DOHH2 (cell line): Measurements from ENCODE around the gene ACP3.

Experiments used
- H3F3A ChIP-seq: fragments of 200-600 bp; sonication (generic), shearing (Covaris generic); 2 replicates; pipeline ENCODE4 v1.6.0; 2016; ENCODE audit warnings: antibody characterized with exemption, mild to moderate bottlenecking; ENCODE audit not compliant: control insufficient read depth, insufficient read depth
- H3K27ac ChIP-seq: fragments of 200-600 bp; sonication (generic); 2 replicates; pipeline ENCODE4 v1.5.1; 2014; ENCODE audit warnings: low read depth, mild to moderate bottlenecking, low read length, moderate library complexity
- H3K27me3 ChIP-seq: fragments of 200-600 bp; sonication (generic); 2 replicates; pipeline ENCODE4 v1.6.1; 2014; ENCODE audit warnings: mild to moderate bottlenecking, low read length, mixed read lengths; ENCODE audit not compliant: control insufficient read depth
- H3K36me3 ChIP-seq: fragments of 200-600 bp; sonication (generic); 2 replicates; pipeline ENCODE4 v1.6.1; 2014; ENCODE audit warnings: mild to moderate bottlenecking, low read length, moderate library complexity, mixed read lengths; ENCODE audit not compliant: control insufficient read depth
- H3K4me1 ChIP-seq: fragments of 200-600 bp; sonication (generic); 2 replicates; pipeline ENCODE4 v1.6.1; 2014; ENCODE audit warnings: mild to moderate bottlenecking, low read length, mixed read lengths; ENCODE audit not compliant: control insufficient read depth
- H3K4me2 ChIP-seq: fragments of 200-600 bp; sonication (generic); 2 replicates; pipeline ENCODE4 v1.6.0; 2014; ENCODE audit warnings: mild to moderate bottlenecking, low read length, moderate library complexity
- H3K4me3 ChIP-seq: fragments of 200-600 bp; sonication (generic); 2 replicates; pipeline ENCODE4 v1.5.1; 2014; ENCODE audit warnings: mild to moderate bottlenecking, low read length, mixed read lengths
- H3K79me2 ChIP-seq: fragments of 200-600 bp; sonication (generic); 2 replicates; pipeline ENCODE4 v1.6.1; 2014; ENCODE audit warnings: mild to moderate bottlenecking, low read length, mixed read lengths; ENCODE audit not compliant: control insufficient read depth
- H3K9me2 ChIP-seq: fragments of 200-600 bp; sonication (generic); replicated peaks from 2 replicates; pipeline ENCODE4 v1.6.1; 2014; ENCODE audit warnings: mild to moderate bottlenecking, low read length, mixed read lengths; ENCODE audit not compliant: control insufficient read depth
- H3K9me3 ChIP-seq: fragments of 200-600 bp; sonication (generic); 2 replicates; pipeline ENCODE4 v1.6.1; 2014; ENCODE audit warnings: antibody characterized with exemption, low read length, mixed read lengths; ENCODE audit not compliant: control insufficient read depth, insufficient read depth
- H4K20me1 ChIP-seq: fragments of 200-600 bp; sonication (generic); 2 replicates; pipeline ENCODE4 v1.6.0; 2014; ENCODE audit warnings: low read depth, mild to moderate bottlenecking, antibody characterized with exemption, low read length, moderate library complexity; ENCODE audit not compliant: control insufficient read depth, insufficient read depth
- EZH2phosphoT487 ChIP-seq: fragments of 200-600 bp; sonication (generic); IDR thresholded peaks from 2 replicates; pipeline ENCODE4 v1.6.1; 2017; ENCODE audit warnings: borderline replicate concordance, mild to moderate bottlenecking, antibody characterized with exemption, low read length, moderate library complexity, mixed read lengths
- TF ChIP-seq, protein P1 (sequence below): fragments of 200-600 bp; sonication (generic); IDR thresholded peaks from one replicate; pipeline ENCODE4 v1.5.1; 2014; ENCODE audit warnings: antibody characterized with exemption, mild to moderate bottlenecking, low read depth, low read length; ENCODE audit not compliant: poor library complexity, severe bottlenecking

ACP3 gene

DNA sequence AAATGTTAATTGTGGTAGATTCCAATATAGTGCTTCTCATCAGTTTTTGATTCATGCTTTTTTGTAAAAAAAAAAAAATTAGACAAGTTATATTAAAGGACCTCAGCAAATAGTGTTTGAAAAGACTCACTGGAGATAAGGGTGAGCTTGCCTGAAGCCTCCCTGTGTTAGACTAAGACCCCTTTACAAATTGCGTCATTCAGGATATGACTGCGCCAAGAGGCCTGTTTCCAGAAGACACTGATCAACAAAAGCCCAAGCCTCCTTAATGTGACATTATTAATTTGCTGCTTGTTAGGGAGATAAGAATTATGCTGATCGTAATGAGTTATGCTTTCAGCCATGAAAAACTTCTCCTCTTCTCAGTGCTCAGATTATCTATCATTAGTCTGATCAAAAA lies 87.1 kb downstream of the ACP3 start:
- no peak for TF ChIP-seq EZH2phosphoT487
- TF ChIP-seq, protein P1, sequence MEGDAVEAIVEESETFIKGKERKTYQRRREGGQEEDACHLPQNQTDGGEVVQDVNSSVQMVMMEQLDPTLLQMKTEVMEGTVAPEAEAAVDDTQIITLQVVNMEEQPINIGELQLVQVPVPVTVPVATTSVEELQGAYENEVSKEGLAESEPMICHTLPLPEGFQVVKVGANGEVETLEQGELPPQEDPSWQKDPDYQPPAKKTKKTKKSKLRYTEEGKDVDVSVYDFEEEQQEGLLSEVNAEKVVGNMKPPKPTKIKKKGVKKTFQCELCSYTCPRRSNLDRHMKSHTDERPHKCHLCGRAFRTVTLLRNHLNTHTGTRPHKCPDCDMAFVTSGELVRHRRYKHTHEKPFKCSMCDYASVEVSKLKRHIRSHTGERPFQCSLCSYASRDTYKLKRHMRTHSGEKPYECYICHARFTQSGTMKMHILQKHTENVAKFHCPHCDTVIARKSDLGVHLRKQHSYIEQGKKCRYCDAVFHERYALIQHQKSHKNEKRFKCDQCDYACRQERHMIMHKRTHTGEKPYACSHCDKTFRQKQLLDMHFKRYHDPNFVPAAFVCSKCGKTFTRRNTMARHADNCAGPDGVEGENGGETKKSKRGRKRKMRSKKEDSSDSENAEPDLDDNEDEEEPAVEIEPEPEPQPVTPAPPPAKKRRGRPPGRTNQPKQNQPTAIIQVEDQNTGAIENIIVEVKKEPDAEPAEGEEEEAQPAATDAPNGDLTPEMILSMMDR = no peak
- no peak overlapping the region for H3K4me3 ChIP-seq
- H3K36me3 ChIP-seq = no peaks in the 10 kb centered on the region
- peaks cover 40% of the 10 kb centered on the region for H3K4me1 ChIP-seq
- H3K9me2 ChIP-seq = no peaks in the 10 kb centered on the region
- H3K27me3 ChIP-seq = no peaks in the 10 kb centered on the region
- no peak overlapping the region for H3K4me2 ChIP-seq
- no peak overlapping the region for H3K27ac ChIP-seq
- no peaks in the 10 kb centered on the region for H4K20me1 ChIP-seq
- H3F3A ChIP-seq = peaks cover 17% of the 10 kb centered on the region
- H3K79me2 ChIP-seq = no peaks in the 10 kb centered on the region
- H3K9me3 ChIP-seq = no peaks in the 10 kb centered on the region

DNA sequence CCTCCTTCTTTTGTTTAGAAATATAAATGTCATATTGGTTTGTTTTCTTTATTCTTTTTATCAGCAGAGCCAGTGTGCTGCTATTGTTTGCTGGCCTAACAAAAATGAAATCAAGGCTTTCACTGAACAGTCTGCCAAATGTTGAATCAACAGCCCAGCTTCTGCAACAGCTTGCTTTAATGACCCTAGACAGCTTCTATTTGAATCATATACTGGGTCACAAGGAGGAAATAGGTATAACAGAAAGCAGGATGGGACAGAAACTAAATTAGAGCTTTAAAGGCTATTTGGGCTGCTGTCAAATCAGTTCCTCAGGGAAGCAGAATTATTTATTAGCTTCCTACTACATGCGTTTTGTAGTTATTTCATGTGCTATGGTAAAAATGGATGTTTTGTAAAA lies 88.0 kb downstream of the ACP3 start:
- no peaks in the 10 kb centered on the region for H3K27me3 ChIP-seq
- H3K9me3 ChIP-seq = no peaks in the 10 kb centered on the region
- no peaks in the 10 kb centered on the region for H4K20me1 ChIP-seq
- no peaks in the 10 kb centered on the region for H3K36me3 ChIP-seq
- H3K4me2 ChIP-seq = peak overlapping the region; percentile 53; the same call in 1 of the 2 replicates
- peaks cover 17% of the 10 kb centered on the region for H3F3A ChIP-seq
- H3K4me3 ChIP-seq = no peak overlapping the region
- H3K79me2 ChIP-seq = no peaks in the 10 kb centered on the region
- TF ChIP-seq, protein P1 = no peak
- TF ChIP-seq EZH2phosphoT487 = no peak
- H3K4me1 ChIP-seq = peaks cover 39% of the 10 kb centered on the region
- no peak overlapping the region for H3K27ac ChIP-seq
- no peaks in the 10 kb centered on the region for H3K9me2 ChIP-seq

DNA sequence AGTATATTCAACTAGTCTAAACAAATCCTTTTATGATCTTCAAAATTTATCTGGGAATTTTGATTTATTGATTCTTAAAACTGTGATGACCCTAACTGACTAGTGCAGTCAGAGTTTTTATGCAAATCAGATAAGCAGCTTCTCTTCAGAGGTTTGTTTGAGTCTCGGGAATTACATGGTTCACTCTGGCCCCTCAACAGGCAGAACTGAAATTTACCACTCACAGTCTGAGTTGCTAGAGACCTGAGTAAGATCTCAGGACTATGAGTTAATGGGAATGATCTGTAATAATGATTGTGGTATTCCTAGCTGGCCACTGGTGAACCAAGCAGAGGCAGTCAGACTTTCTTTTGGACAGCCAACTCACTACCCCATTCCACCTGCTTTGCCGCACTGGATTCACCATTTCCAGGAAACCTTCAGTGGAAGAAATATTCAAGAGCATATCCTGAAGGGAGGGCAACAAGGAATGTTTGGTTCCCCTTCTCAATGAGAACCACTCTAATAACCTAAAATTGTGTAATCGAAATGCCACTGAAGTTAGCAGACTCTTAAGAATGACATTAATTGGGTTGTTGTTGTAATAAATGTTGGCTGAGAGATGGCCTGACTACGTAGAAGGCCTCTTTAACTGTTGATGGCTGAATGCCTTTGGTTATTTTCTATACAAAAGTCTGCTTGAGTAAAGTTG lies 88.5 kb downstream of the ACP3 start:
- Histone ChIP-seq H3K27ac (no peak overlapping the region), H3K4me1 (peaks cover 39% of the 10 kb centered on the region), H3F3A (peaks cover 17% of the 10 kb centered on the region), H3K9me2 (no peaks in the 10 kb centered on the region), H3K79me2 (no peaks in the 10 kb centered on the region), H3K4me2 (peak overlapping the region; percentile 53), H3K27me3 (no peaks in the 10 kb centered on the region), H3K4me3 (peak overlapping the region; percentile 13), H3K36me3 (no peaks in the 10 kb centered on the region), H4K20me1 (no peaks in the 10 kb centered on the region), H3K9me3 (no peaks in the 10 kb centered on the region)
- no peak for TF ChIP-seq EZH2phosphoT487
- TF ChIP-seq, protein P1 = no peak
